Activated T-cell treated with anti-CD3 and anti-CD28 coated beads for 4 hours (primary cell): Measurements from ENCODE around the gene TJP1.
"Not testable (repeated sequence)": the region's sequence is repeated elsewhere in the genome, so short reads cannot be mapped to it uniquely, and the experiment has no call there.

ENCODE experiments used
- DNase-seq: peaks from one replicate; pipeline ENCODE4 v3.0.0-alpha.2; 2020

TJP1 gene

GRCh38 chr15:29838352-29839010, 16.2 kb upstream of the TJP1 start:
- DNase-seq: no peak

- no peak for DNase-seq
Observed at GRCh38 chr15:29835301-29835700, 13.0 kb upstream of the TJP1 start.

- DNase-seq: no peak
Observed at GRCh38 chr15:29832709-29833108, 10.4 kb upstream of the TJP1 start.

- DNase-seq: no peak
Observed at GRCh38 chr15:29826908-29827820, 4.9 kb upstream of the TJP1 start.

- no peak for DNase-seq
Observed at GRCh38 chr15:29825227-29825626, 3.0 kb upstream of the TJP1 start.

GRCh38 chr15:29822684-29823459, 604 bp upstream of the TJP1 start:
- DNase-seq: no peak

GRCh38 chr15:29821416-29822099, 710 bp downstream of the TJP1 start:
- no peak for DNase-seq

GRCh38 chr15:29820394-29821154, 1.7 kb downstream of the TJP1 start:
- DNase-seq: no peak

GRCh38 chr15:29819979-29820378, 2.3 kb downstream of the TJP1 start:
- DNase-seq: no peak

GRCh38 chr15:29818141-29818540, 4.1 kb downstream of the TJP1 start:
- no peak for DNase-seq

GRCh38 chr15:29817455-29817854, 4.8 kb downstream of the TJP1 start:
- DNase-seq: not testable (repeated sequence)

- DNase-seq: no peak
Observed at GRCh38 chr15:29815000-29815710, 7.1 kb downstream of the TJP1 start.

GRCh38 chr15:29813009-29813408, 9.3 kb downstream of the TJP1 start:
- DNase-seq: no peak

- no peak for DNase-seq
Observed at GRCh38 chr15:29812384-29812694, 9.9 kb downstream of the TJP1 start.

GRCh38 chr15:29811691-29812383, 10.4 kb downstream of the TJP1 start:
- no peak for DNase-seq

GRCh38 chr15:29805708-29806104, 16.6 kb downstream of the TJP1 start:
- no peak for DNase-seq

- no peak for DNase-seq
Observed at GRCh38 chr15:29805043-29805707, 17.1 kb downstream of the TJP1 start.

- DNase-seq: no peak
Observed at GRCh38 chr15:29802411-29802810, 19.9 kb downstream of the TJP1 start.

GRCh38 chr15:29800491-29801366, 21.5 kb downstream of the TJP1 start:
- DNase-seq: no peak
